ENCODE results near the gene GRID1.

GRID1 gene

DNA sequence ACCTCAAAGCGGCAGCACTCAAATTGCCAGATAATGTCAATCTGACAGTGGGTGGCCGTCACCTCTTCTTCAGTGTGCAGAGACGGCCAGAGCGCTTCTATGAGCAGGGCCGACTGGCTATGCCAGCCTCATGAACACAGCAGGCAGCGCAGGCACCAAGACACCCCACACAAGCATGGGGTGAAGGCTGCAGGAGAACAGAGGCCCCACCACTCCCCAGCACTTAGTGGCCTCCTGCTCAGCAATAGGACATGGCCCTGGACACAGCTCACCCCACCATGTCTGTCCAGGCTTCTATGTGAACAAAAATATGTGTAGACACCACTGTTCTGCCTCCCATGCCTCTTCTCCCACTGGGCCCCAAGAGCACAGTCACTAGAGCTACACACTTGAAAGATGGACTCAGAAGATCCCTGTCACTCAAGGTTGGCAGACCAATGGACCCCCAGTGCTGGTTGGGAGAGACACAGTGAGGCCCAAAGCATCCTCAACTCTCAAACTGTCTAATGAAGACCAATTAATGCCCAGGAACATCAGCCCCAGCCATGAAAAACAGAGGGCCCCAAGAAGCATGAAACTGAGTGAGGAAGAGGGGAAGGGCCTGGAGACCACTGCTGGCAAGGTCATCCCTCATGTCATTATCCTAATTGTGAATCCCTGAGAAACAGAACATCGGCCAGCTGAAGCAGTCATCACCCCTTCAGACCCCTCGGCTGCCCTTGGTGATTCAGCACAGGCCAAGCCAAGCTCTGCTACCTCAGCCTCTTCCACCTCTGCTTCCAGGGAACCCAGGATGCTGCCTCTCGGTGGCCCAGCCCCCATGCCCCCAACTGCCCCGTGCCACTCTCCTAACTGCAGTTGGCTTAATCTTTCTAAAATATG, 77.7 kb downstream of the GRID1 start:
- DNase-seq, result no peak

DNA sequence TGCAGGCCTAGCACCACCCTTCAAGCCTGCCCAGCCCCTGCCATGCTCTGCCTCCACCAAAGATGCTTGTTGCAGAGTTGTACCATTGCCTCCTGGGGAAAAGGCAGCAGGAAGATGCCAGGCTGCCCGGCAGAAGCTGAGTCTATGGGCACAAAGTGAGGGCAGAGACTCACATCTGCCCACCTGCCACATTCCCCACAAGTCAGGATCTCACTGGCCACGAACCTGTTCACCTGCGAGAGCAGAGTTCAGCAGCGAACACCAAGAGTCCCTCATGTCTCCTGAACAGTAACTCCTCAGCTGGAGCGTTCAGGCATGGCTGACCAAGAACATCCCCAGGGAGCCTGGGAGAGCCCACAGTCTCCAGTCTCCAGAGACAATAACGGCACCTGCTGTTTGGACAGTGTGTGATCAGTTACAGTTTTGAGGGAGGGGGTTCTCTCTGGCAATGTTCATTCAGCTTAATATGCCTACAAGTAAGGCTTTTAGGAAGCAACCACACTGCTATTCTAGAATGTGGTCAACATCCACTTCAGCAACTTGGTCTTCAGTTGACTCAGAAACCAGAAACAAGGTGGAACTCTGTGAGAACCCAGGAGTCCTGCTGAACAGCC, 78.5 kb downstream of the GRID1 start:
- DNase-seq, result no peak

DNA sequence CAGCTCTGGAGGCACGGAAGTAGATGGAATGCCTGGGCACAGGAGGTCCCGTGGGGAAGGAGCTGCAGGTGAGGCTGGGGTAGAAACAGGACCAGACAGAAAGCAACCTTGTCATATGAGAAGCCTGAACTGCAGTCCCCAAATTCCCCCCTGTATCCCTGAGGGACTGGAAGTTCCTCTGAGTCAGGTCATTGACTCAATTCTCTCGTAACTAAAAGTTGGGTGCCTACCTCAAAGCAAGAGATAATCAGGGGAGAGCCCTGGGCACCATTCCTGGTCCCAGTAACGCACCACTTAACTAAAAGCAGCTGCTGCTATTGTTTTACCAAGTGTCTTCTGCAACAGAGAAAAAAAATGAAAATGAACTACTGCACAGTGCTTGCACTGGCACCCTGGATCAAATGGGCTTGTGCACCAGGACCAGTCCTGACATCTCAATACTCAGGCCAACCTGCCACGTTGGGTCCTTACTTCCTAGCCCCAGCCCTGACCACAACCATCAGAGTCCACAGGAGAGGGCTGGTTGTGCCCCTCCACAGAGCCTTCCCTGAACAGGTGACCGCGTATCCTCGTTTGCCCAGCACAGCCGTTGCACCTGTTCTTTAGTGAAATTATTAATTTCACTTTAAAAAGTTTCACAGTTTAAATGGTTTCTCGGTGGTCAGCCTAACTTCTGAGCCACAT, 79.3 kb downstream of the GRID1 start:
- DNase-seq, result no peak

DNA sequence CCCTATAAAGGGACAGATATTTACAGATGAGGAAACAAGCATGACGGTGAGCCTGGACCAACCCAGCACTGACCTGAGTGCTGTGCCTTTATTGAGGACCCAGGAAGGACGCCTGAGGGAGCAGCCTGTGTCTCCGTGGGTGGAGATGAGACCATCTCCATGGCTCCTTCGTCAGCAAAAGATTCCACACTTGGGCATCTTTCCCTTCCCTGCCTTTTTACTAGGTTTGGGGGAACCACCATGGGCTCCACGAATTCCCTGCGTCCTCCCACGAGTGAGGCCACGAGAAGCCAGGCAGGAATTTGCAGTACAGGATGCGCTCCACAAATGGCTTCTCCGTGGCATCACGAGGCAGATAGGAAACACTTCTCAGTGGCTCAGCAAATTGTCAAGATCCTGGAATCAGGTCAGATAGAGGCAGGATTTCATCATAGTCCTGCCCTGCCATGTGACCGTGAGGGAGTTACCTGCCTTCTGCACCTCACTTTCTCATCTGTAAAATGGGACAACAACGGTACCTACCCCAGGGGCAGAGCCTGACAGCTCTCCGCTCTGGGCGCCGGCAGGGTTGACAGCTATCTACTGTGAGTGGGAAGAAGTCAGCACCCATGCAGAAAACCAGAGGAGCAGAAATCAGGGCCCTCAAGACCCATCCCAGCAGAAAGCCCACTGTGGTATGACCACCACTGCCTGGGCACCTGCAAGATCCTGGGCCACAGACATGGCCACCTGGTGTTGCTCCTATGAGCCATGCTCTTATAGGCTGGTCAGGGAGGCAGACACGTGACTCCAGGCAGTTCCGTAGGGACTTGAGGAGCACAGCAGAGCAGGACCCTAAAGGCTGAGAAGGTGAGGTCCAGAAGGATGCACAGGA, 80.1 kb downstream of the GRID1 start:
- no peak for DNase-seq

DNA sequence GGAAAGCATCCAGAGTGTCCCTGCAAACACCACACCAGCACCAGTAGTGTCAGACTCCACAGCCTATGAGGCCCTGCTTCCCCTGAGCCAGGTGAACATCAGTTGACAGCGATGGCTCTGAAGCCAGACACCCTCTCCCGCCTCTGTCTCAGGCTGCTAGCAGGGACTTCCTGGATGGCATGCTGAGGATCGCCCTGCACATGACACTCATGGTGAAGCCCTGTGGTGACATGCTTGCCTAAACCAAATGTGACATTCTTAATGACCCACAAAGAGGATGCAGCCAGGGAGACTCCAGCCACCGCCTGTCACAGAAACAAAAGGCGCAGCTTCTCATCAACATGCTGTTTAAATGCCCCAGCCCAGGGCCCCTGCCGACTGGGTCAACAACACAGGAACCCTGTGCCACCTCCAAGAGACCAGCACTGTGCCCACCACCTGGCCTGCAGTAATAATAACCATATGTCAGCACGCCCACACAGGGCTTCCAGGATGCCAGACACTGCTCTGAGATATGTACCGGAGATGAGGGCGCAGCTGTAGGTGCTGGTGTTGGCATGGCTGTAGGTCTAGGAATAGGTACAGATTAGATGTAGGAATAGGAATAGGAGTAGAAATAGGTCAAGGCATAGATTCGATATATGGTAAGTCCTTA, 81.3 kb downstream of the GRID1 start:
- DNase-seq, result no peak

DNA sequence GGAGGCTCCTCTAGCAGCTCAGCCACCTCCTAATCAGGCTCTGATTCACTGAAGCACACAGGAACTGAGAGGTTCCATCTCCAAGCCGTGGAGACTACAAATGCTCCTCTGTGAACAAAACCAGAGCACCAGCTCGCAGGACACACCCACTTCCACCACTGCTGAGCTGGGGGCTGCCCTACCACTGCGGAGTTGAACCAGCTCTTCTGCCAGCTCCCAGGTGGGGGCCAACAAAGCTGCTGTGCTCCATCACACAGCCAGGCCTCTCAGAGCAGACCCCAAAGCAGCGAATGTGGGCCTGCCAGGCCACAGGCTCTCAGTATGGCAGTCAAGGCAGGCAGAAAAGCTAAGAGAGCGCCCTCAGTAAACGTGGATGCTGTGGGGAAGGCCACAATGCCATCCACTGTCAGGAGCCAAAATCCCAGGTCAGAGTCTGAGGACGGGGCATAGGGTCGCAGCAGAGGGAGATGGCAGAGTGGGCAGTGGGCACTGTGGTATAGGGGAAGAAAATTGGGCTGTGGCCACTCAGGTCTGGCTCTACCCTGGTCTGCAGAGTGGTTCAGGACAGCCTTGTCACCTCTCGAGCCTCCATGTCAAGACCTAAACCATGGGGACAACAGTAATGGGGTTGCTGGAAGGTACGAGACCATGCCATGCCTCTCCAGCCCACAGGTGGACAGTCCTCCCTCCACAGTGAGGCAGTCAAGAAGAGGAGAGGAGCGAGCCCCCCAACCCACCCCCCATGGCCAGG, 82.1 kb downstream of the GRID1 start:
- no peak for DNase-seq

DNA sequence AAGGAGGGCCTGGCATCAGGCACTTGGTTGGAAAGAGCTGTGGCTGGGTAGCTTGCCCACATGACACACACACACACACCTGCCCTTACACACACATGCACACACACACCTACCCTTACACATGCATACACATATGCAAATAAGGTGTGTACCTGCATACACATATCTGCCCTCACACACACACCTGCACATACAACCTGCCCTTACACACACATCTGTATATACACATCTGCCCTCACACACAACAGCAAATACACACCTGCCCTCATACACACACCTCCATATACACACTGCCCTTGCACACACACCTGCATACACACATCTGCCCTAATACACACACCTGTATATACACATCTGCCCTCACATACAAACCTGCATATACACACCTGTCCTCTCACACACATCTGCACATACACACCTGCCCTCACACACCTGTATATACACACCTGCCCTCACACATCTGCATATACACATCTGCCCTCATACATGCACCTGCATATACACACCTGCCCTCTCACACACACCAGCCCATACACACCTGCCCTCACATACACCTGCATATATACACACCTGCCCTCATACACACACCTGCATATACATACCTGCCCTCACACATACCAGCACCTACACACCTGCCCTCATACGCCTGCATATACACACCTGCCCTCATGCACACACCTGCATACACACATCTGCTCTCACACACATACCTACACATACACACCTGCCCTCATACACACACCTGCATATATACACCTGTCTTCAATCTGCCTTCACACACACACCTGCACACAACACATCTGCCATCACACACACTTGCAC, 82.9 kb downstream of the GRID1 start:
- DNase-seq, result no peak

DNA sequence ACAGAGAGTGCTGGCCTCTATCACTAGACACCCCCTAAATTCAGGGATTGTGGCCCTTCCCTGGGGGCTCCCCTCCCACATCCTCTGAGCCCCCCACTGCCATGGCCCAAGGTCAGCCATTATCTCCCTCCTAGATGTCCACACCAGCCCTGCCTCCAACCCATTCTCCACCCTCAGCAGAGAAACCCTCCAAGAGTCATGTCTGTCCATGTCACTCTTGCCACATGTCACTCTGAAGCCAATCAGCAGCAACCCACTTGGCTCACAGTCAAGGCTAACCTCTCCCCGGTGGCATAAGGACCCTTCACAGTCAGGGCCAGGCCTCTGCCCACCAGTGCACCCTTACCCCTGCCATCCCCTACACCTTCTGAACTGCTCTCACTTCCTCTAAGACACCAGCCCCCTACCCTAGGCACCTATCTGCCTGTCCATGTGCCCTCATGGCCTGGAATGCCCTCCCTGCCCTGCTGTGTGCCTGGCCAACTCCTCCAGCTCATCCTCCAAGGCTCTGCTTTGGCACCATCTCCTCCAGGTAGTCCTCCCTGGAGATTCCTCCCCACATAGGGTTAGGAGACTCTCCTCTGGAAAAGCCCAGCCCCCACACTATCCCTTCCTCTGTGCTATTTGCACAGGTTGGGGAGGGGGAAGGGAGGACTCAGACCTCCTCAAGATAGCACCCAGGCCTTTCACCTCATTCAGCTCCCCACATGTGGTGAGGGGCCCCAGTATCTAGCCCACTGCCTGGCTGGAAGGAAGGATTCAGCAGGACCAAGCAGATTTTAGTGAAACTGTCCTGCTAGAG, 83.7 kb downstream of the GRID1 start:
- DNase-seq, result no peak

DNA sequence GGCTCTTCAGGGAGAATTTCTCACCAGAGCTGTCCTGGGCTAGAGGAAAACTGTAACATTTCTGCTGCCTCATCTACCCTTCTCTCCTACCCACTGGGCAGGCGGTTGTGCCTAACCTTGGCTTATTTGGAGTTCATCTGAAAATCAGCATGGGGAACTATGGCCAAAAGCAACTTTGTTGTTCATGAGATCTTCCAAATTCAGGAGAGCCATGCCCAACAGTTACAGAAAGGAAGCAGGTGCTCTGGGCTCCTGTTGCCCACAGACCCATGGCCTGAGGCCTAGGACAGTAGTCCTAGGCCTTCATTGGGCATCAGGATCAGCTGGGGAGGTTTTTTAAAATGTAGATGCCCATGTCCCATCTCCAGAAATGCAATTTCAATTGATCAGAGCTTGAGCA, 85.2 kb downstream of the GRID1 start:
- DNase-seq, result no peak

DNA sequence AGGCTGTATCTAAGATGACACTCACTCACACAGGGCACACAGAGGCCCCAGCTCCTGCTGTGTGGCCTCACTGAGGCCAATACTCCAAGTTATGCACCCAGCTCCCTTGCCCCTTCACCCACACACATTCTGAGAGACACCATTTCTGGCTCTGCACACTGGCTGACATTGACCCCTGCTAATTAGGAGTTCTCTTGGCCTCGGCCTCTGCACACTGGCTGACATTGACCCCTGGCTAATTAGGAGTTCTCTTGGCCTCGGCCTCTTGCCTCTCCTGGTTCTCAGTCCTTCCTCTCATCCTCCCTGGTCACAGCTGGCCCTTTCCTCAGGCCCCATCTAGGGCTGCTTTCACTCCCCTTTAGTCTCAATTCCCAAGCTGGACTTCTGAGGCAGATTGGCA, 97.3 kb downstream of the GRID1 start:
- DNase-seq, result no peak

DNA sequence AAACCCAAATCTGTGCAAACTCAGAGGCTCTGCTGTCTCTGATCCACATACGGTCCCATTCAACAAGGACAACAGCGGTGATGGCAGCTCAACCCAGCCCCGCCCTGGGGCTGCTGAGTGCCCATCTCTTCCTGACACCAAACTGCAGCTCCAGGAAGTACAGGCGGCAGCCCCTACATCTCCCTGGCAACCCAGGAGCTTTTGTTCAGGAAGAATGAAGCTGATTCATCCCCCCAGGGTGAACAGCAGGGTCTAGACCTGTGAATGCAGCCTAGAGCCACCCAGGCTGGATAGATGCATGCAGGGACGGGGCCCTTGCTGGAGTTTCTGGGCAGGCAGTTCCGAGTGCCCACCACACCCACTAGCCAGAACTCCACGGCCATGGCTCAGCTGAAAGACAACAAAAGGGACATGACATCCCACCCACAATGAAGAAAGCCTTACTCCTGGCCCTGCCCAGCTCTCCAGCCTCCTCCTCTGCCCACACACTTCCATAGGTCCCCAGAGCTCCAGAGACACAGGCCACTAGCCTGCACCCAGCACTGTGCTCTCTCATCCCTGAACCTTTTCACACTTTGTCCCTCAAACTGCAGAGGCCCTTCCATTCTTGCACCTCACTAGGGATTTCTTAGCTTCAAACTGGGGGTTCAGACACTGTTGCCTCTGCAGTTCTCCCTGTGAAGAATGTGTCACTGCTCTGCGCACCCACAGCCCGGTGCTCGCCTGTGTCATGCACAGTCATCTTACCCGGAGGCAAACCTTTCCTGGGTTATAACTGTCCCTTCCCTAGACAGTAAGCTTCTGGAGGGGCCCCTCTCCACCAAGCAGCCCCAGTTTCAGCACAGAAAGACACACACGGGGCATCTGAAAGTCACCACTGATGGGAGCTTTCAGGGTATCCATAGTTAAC, 99.1 kb downstream of the GRID1 start:
- DNase-seq, result no peak

DNA sequence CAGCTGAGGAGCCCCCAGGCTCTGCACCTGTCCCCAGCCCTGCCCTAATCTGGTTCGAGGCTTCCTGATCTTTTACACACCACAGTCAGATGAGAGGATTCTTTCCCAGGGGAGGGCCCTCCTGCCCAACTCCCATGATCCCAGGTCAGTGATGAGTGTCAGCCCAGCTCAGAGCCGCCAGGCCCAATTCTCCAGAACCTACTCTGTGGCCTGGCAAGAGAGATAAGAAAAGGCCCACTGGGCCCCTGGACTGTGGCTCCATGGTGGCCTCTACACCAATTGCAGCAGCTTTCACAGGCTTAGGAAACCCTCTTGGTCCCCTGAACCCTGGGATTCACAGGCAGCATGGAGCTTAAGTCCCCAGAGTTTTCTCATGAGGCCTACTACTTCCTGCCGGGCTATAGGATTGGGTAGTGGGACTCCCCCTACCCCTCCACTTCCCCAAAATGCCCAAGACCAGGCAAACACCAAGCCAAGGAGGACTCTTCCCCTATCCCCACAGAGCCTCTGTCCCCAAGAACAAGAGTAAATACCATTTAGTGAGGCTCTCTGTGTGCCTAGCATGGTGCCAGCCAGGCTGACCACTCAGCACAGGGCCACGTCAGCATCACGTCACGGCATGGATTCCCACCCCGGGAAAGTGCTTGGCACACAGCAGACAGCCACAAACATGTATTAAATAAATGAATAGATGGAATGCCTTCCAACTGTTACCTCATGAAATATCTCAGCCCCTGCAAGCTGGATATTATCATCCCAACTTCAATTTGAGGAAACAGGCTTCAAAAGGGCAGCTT, 100.0 kb downstream of the GRID1 start:
- no peak for DNase-seq

DNA sequence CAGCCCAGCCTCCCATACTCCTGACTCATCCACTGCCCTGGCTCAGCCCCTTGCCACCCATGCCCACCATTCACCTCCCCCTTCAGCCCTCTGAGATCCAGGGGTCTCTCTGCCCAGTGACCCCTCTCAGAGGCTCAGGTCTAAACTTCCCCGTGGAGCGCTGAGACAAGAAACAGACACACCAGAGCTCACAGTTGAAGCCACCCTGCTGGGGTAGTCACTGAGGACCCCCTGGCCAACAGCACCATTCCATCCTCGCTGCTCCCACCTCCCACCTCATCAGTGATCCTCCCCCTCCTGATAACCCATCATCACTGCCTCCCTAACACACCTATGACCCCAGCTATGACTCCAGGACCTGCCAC, 100.7 kb downstream of the GRID1 start:
- DNase-seq, result no peak

DNA sequence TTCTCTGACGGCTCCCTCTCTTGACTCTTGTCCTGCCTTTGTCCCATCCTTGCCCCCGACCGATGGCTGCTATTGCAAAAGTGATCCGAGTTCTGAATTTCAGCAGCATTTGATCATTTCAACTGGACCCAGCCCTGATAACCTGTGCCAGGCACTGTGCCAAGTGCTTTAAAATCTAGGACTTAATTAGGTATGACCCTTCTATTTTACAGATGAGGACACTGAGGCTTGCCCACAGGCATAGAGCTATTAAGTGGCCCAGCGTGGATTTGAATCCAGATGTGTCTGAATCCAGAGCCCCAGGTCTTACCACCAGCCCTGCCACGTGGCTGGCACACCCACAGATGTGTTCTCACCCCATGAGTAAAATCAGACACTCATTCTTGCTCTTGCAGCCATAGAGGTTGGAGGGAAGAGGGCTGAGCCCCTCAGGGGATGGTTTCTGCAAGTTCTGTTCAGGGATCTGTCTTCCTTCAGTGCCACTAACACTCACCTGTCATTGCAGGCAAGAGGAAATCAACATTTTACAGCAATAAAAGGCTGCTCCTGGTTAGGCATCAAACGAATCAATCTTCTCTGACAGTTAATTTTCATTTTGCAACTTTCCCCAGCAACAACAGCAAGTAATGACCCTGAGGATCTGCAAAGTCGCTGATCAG, 101.2 kb downstream of the GRID1 start:
- no peak for DNase-seq

DNA sequence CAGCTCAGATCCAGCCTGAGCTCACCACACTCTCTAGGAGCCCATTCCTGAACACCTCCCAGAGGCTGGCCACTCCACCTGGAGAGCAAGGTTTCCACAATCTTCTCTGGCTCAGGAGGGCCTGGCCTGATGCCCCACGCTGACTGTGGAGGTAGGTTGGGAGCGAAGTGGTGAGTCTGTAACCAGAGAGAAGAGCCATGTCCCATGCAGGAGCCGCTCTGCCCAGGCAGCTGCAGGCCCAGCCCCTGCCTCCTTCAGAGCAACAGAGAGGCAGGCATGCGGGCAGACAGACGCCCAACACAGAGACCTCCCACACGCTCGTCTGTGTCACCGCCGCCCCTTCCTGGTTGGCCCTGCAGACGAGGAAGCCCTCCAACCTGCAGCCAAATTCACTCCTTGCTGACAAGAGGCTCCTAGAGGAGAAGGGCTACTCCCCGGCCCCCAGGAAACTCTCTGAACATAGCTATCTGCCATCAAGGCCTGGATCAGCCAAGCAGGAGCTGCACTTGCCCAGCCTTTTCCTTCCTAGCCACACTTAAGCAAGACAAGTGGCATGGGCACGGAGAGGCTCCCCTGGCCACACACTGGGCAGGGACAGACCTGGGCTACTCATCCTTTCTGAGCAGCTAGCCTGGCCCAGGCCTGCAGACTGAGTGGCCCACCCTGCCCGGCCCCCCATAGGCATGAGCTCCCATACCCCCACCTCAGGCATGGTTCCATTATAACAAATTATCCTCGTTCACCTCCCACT, 101.9 kb downstream of the GRID1 start:
- no peak for DNase-seq

DNA sequence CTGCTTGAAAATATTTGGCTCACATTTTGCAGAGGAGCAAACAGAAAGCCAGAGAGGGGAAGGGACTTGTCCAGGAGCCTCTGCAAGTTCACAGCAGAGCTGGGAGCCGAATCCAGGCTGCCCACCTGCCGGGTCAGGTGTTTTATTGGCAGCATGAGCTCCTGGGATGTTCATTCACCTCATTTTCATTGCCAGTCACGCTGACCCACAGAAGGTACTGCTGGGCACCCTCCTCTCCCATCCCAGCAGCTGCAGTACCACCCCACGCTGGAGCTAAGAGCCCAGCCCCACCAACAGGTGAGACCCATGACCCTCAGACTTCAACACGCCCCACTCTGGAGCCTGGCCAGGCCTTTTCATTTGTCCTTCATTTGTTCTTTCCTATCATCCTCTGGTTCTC, 102.7 kb downstream of the GRID1 start:
- DNase-seq, result no peak

DNA sequence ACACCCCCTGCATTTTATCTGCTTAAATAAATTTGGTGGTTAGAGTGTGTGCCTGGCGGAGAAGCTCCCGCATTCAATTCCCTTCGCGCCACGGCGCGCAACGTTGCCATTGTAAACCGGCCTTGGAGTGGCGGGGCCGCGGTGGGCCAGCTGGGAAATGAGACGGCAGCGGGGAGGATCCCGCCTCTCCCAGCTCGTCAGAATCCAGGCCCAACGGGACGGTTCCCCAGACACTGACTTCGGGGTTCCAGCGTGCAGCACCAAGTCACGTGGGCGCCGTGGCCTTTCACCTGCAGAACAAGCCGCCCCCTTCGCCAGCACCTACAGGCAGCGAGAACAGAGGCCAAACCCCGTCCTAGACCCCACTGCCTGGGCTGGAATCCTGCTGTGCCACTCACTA, 103.4 kb downstream of the GRID1 start:
- no peak for DNase-seq
